Thyroid gland (tissue), 4 donors: ENCODE results near the gene RNASE8. TPM values are rescaled to one million over a fixed set of nuclear protein-coding genes. Genes with fewer than 3 reads are reported as not detected.

ENCODE experiments used
- DNase-seq, 2 donors: peaks; one replicate each; pipeline ENCODE4 v3.0.0-alpha.2; 2019
- H3K27ac ChIP-seq, 3 donors: fragments of 200-600 bp; sonication (generic); 1 replicate in 2 of 3; 2 replicates in 1 of 3; pipeline ENCODE4 v1.5.1; 2016 to 2019; ENCODE audit warnings: mild to moderate bottlenecking in 1 of 3, moderate library complexity in 1 of 3
- H3K27me3 ChIP-seq: fragments of 200-600 bp; sonication (generic); one replicate; pipeline ENCODE4 v1.5.1; 2019
- H3K36me3 ChIP-seq, 2 donors: fragments of 200-600 bp; sonication (generic); one replicate each; pipeline ENCODE4 v1.5.1; 2016 to 2019
- H3K4me1 ChIP-seq, 2 donors: fragments of 200-600 bp; sonication (generic); one replicate each; pipeline ENCODE4 v1.5.1; 2017 to 2019
- H3K4me3 ChIP-seq, 3 donors: fragments of 200-600 bp; sonication (generic); replicated peaks in 1 of 3; 1 replicate in 2 of 3; 2 replicates in 1 of 3; pipeline ENCODE4 v1.5.1; 2016; ENCODE audit warnings: mild to moderate bottlenecking in 1 of 3
- H3K9me3 ChIP-seq: fragments of 200-600 bp; sonication (generic); one replicate; pipeline ENCODE4 v1.5.1; 2017
- POLR2A ChIP-seq, 2 donors: fragments of 450-650 bp; IDR thresholded peaks; one replicate each; pipeline ENCODE4 v1.6.1; 2017; ENCODE audit warnings: antibody characterized with exemption in 2 of 2, mild to moderate bottlenecking in 2 of 2, moderate library complexity in 1 of 2
- WGBS, 2 donors: methylation state at CpG; one replicate each; pipeline ENCODE4 v1.1.5; 2017; 5-methylcytosine and 5-hydroxymethylcytosine counted together
- intact Hi-C: fragments of 100-400 bp; cut with DNase I; formaldehyde crosslinking; loops from one replicate; pipeline ENCODE4 v1.15.1; 2023
- total RNA-seq, 4 donors: library from RNA; depleted of rRNA; stranded (reverse); fragments of >200 nt; gene quantifications; one replicate each; pipeline ENCODE4 v1.2.3, GENCODE V29; 2016
- TF ChIP-seq, protein P1 (sequence below), 6 experiments: fragments of 200-600 bp in 3 of 6; fragments of 450-650 bp in 3 of 6; sonication (generic) in 3 of 6; IDR thresholded peaks; one replicate each; pipeline ENCODE4 v1.5.1; 2016 to 2019; ENCODE audit warnings: antibody characterized with exemption in 6 of 6, mild to moderate bottlenecking in 2 of 6, inconsistent platforms in 1 of 6, moderate library complexity in 1 of 6

RNASE8 gene
- total RNA-seq, 4 donors from 2014 or later = not detected

DNA sequence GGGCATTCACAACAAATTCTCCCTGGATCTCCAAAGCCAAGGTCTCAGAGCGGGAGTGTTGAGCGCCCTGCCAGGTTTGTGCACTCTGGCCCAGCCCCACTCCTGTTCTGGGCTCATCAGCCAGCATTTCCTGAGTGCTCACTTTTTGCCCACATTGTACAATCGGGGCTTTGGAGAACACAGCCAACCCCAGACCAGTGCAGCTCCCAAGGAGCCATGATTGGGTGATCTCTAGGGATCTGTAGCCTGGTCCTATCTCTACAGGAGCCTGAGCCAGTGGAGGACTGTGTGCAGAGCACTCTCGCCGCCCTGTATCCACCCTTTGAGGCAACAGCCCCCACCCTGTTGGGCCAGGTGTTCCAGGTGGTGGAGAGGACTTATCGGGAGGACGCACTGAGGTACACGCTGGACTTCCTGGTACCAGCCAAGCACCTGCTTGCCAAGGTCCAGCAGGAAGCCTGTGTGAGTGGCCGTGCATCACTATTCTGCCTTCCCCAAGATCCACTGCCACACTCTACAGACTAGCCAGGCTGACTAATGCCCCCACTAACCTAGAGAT is 15.2 kb downstream of the RNASE8 start:
- peak; percentile 18 to 24 for DNase-seq
- no peaks in the 10 kb centered on the region for H3K27me3 ChIP-seq
- intact Hi-C loops = no loop called here
- WGBS, 2 donors = 65 to 84% methylated on average over 5 to 9 of the region's 9 CpGs
- no peaks in the 10 kb centered on the region for H3K9me3 ChIP-seq
- TF ChIP-seq POLR2A (IDR thresholded peaks at IDR 0.05) = no peak
- TF ChIP-seq, protein P1, sequence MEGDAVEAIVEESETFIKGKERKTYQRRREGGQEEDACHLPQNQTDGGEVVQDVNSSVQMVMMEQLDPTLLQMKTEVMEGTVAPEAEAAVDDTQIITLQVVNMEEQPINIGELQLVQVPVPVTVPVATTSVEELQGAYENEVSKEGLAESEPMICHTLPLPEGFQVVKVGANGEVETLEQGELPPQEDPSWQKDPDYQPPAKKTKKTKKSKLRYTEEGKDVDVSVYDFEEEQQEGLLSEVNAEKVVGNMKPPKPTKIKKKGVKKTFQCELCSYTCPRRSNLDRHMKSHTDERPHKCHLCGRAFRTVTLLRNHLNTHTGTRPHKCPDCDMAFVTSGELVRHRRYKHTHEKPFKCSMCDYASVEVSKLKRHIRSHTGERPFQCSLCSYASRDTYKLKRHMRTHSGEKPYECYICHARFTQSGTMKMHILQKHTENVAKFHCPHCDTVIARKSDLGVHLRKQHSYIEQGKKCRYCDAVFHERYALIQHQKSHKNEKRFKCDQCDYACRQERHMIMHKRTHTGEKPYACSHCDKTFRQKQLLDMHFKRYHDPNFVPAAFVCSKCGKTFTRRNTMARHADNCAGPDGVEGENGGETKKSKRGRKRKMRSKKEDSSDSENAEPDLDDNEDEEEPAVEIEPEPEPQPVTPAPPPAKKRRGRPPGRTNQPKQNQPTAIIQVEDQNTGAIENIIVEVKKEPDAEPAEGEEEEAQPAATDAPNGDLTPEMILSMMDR (IDR thresholded peaks at IDR 0.05) = no peak
- peaks cover 48 to 60% of the 10 kb centered on the region in 2 donors for H3K4me1 ChIP-seq
- H3K4me3 ChIP-seq = no peak overlapping the region
- H3K36me3 ChIP-seq = peaks cover 15 to 16% of the 10 kb centered on the region in 2 donors
- H3K27ac ChIP-seq = peak overlapping the region; percentile 45 to 90 (median 60)

DNA sequence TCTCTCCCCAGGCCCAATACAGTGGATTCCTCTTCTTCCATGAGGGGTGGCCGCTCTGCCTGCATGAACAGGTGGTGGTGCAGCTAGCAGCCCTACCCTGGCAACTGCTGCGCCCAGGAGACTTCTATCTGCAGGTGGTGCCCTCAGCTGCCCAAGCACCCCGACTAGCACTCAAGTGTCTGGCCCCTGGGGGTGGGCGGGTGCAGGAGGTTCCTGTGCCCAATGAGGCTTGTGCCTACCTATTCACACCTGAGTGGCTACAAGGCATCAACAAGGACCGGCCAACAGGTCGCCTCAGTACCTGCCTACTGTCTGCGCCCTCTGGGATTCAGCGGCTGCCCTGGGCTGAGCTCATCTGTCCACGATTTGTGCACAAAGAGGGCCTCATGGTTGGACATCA is 16.3 kb downstream of the RNASE8 start:
- DNase-seq = peak; percentile 93 to 97
- Histone ChIP-seq H3K9me3 (no peaks in the 10 kb centered on the region), H3K27ac (peak overlapping the region; percentile 60 to 90 (median 72)), H3K27me3 (no peaks in the 10 kb centered on the region), H3K4me1 (peaks cover 44 to 56% of the 10 kb centered on the region in 2 donors), H3K4me3 (no peak overlapping the region), H3K36me3 (peaks cover 22 to 27% of the 10 kb centered on the region in 2 donors)
- intact Hi-C loops = no loop called here
- TF ChIP-seq, protein P1 (IDR thresholded peaks at IDR 0.05) = peak in 1 of 6 experiments; percentile 22
- peak in 1 of 2 donors; percentile 48 for TF ChIP-seq POLR2A (IDR thresholded peaks at IDR 0.05)
- WGBS, 2 donors = 40 to 48% methylated on average over 1 to 7 of the region's 9 CpGs

DNA sequence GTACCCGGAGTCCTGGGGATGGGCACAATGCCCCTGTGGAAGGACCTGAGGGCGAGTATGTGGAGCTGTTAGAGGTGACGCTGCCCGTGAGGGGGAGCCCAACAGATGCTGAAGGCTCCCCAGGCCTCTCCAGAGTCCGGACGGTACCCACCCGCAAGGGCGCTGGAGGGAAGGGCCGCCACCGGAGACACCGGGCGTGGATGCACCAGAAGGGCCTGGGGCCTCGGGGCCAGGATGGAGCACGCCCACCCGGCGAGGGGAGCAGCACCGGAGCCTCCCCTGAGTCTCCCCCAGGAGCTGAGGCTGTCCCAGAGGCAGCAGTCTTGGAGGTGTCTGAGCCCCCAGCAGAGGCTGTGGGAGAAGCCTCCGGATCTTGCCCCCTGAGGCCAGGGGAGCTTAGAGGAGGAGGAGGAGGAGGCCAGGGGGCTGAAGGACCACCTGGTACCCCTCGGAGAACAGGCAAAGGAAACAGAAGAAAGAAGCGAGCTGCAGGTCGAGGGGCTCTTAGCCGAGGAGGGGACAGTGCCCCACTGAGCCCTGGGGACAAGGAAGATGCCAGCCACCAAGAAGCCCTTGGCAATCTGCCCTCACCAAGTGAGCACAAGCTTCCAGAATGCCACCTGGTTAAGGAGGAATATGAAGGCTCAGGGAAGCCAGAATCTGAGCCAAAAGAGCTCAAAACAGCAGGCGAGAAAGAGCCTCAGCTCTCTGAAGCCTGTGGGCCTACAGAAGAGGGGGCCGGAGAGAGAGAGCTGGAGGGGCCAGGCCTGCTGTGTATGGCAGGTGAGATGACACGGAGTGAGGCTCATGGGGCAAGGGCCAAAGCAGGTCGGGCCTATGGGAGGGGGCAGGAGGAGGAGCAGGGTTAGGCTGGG is 17.0 kb downstream of the RNASE8 start:
- intact Hi-C loops = no loop called here
- no peaks in the 10 kb centered on the region for H3K9me3 ChIP-seq
- H3K4me3 ChIP-seq = no peak overlapping the region
- H3K27ac ChIP-seq = peak overlapping the region; percentile 60 to 90 (median 72)
- no peaks in the 10 kb centered on the region for H3K27me3 ChIP-seq
- peaks cover 29 to 34% of the 10 kb centered on the region in 2 donors for H3K36me3 ChIP-seq
- TF ChIP-seq, protein P1 (IDR thresholded peaks at IDR 0.05) = no peak
- TF ChIP-seq POLR2A (IDR thresholded peaks at IDR 0.05) = peak in 1 of 2 donors; percentile 11
- DNase-seq = peak; percentile 78 to 80
- H3K4me1 ChIP-seq = peaks cover 37 to 49% of the 10 kb centered on the region in 2 donors
- 57 to 59% methylated on average over 20 to 22 of the region's 26 CpGs for WGBS, 2 donors

DNA sequence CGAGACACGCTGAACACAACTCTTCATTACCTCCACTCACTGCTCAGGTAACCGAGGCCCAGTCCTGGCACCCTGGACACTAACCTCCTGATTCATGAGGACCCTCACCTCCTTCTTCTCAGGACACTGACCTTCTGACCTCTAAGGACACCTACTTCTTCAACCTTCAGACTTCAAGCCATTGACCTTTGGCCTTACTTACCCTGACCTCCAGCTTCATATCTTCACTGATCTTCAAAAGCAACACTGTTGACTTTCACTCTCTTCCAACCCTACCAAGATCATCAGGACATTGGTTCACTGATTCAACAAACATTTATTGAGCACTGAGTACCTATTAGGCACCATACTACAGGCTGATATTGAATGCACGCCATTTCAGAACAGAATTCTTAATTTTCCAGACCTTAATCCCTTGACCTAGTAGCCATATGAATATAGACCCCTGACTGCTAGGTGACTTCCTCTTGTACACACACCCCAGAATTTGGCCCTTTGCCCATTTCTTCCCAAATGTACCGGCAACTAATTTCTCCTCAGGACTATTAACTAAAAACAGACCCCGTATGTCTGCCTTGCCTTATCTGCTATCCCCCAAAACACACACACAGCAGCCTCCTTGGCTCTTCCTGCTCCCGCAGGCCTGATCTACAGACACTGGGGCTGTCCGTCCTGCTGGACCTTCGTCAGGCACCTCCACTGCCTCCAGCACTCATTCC is 18.3 kb downstream of the RNASE8 start:
- Histone ChIP-seq H3K4me1 (peaks cover 35 to 47% of the 10 kb centered on the region in 2 donors), H3K27ac (peak overlapping the region in 2 of 3 donors; percentile 60 to 90), H3K36me3 (peaks cover 38 to 43% of the 10 kb centered on the region in 2 donors), H3K4me3 (no peak overlapping the region), H3K9me3 (no peaks in the 10 kb centered on the region), H3K27me3 (no peaks in the 10 kb centered on the region)
- intact Hi-C loops = no loop called here
- TF ChIP-seq, protein P1 (IDR thresholded peaks at IDR 0.05) = no peak
- no peak for TF ChIP-seq POLR2A (IDR thresholded peaks at IDR 0.05)
- no peak for DNase-seq
- 88 to 90% methylated on average over 9 of the region's 9 CpGs for WGBS, 2 donors
